ENCODE data around the gene HHIPL1.

HHIPL1 gene

DNA sequence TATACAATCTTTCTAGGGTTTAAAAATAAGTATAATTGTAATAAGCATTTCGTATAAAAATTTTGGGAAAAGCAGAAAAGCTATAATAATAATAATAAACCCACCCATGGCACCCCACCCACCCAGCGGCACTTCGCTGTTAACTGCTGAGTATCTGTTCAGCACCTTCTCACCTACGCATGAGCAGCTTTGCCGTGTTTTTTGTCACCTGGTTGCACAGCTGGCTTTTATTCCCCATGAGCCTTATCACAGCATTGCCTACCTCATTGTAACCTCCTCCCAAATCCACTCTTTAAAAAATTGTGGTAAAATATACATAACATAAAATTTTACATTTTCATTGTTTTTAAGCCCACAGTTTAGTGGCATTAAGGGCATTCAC, 73.9 kb downstream of the HHIPL1 start:
- DNase-seq (ENCODE audit: low read depth) = peak; percentile 15
- TF ChIP-seq, protein P1, sequence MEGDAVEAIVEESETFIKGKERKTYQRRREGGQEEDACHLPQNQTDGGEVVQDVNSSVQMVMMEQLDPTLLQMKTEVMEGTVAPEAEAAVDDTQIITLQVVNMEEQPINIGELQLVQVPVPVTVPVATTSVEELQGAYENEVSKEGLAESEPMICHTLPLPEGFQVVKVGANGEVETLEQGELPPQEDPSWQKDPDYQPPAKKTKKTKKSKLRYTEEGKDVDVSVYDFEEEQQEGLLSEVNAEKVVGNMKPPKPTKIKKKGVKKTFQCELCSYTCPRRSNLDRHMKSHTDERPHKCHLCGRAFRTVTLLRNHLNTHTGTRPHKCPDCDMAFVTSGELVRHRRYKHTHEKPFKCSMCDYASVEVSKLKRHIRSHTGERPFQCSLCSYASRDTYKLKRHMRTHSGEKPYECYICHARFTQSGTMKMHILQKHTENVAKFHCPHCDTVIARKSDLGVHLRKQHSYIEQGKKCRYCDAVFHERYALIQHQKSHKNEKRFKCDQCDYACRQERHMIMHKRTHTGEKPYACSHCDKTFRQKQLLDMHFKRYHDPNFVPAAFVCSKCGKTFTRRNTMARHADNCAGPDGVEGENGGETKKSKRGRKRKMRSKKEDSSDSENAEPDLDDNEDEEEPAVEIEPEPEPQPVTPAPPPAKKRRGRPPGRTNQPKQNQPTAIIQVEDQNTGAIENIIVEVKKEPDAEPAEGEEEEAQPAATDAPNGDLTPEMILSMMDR (IDR thresholded peaks at IDR 0.05; ENCODE audit: insufficient read depth, low read depth, low read length, missing control alignments) = no peak

DNA sequence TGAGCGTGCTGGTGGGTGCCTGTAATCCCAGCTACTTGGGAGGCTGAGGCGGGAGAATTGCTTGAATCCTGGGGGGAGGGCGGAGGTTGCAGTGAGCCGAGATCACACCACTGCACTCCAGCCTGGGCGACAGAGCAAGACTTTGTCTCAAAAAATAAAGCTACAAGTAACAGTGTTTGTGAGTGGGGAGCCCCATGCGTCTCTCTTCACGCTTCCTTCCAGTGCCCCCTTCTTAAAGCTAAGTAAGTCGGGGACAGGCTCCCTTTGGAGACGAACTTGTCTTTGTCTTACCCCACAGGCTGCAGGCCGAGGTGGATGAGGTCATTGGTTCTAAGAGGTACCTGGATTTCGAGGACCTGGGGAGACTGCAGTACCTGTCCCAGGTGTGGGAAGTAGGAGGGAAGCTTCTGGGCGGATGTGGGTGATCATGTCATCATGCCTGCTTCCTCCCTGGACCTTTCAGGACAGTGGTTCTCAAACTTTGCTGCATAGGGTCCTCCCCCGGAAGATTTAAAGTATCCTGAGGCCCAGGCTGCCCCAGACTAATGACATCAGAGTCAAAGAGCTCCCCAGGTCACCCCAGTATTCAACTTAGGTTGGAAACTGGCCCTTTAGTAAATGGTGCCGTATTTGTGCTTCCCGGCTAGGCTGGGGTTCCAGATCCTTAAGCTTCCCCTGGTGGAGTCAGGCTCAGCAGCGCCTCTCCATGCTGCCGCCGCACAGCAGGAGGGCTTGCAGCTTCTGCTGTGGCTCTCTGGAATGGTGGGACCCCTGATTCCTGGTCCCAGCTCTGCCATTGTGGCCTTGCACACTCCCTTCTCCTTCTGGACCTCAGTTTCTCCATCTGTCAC, 76.2 kb downstream of the HHIPL1 start:
- no peak for DNase-seq (ENCODE audit: low read depth)
- TF ChIP-seq, protein P1 (IDR thresholded peaks at IDR 0.05; ENCODE audit: insufficient read depth, low read depth, low read length, missing control alignments) = no peak
- H3K4me3 ChIP-seq (ENCODE audit: low read depth, low read length) = no peak overlapping the region

More for the DNA sequence above, 73.9 kb downstream of the HHIPL1 start:
- no peak overlapping the region for H3K4me3 ChIP-seq (ENCODE audit: low read depth, low read length)

DNA sequence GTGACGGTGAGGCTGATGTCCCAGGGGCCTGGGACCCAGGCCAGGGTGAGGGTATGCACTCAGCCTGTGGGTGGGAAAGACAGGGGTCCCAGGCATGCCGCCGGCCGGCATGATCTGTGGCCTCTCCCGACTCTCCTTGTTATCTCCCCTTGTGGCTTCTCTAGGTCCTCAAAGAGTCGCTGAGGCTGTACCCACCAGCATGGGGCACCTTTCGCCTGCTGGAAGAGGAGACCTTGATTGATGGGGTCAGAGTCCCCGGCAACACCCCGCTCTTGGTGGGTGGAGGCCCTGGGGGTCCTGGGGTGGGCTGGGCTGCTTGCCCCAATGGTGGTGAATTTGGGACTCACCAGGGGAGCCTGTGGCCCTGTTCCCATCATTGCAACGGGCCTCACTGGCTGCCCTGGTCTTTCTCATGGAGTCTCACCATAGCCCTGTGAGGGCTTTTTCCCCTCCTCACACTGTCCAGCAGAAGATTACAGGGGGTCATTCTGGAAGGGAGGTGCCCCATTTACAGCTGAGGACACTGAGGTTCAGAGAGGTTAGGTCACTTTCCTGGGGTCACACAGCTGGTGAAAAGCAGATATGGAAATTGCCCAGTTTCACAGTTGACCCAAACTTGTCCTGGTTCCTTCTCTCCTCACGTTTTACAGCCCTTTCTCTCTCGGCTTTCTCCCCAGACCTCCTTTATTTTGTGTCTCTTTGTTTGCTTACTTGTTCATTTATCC, 77.0 kb downstream of the HHIPL1 start:
- no peak overlapping the region for H3K4me3 ChIP-seq (ENCODE audit: low read depth, low read length)
- TF ChIP-seq, protein P1 (IDR thresholded peaks at IDR 0.05; ENCODE audit: insufficient read depth, low read depth, low read length, missing control alignments) = no peak
- no peak for DNase-seq (ENCODE audit: low read depth)

DNA sequence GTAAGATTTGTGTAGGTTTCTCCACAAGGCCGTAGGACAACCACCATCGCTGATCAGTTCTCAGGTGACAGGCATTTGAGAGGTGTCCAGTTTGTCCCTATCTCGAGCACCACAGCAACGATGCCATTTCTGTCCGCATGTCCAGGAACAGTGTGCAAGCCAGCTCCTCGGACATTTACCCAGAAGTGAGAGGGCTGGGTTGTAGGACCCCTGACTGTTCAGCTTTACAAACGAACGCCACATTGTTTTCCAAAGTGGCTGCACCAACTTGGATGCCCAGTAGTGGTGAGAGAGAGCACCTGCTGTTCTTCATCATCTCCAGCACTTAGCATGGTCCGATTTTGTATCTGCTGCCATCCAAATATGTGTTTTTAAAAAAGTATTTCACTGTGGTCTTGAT, 77.8 kb downstream of the HHIPL1 start:
- TF ChIP-seq, protein P1 (IDR thresholded peaks at IDR 0.05; ENCODE audit: insufficient read depth, low read depth, low read length, missing control alignments) = no peak
- DNase-seq (ENCODE audit: low read depth) = no peak

DNA sequence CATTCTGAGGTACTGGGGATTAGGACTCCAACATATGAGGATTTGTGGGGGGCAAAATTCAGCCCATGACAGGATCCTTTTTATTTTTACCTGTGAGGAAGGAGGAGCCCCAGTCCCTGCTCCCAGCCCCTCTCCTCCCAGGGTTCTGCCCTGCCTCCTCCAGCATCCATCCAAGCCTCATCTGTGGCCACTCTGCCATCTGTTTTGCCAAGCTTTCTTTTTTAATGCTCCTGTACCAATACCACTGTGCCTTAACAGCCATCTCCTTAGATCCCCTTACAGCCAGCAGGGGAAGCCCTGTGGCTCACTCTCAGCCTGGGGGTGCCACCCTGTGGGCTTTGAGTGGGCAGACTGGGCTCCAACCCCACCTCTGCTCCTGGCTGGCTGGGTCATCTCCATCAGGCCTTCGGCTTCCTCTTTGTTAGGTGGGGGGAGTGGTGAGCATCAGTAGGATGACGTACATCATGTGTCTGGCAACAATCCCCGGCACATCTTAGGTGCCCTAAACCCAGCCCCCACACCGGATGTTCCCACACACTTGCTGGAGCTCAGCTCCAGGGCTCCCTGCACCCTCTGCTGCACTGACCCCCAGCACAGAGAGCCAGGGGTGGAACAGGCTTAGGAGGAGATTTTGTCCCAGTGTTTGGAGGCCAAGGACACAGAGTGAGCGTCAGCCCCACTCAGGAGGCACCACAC, 79.4 kb downstream of the HHIPL1 start:
- no peak overlapping the region for H3K4me3 ChIP-seq (ENCODE audit: low read depth, low read length)
- no peak for DNase-seq (ENCODE audit: low read depth)
- TF ChIP-seq, protein P1 (IDR thresholded peaks at IDR 0.05; ENCODE audit: insufficient read depth, low read depth, low read length, missing control alignments) = no peak

More for the DNA sequence above, 77.8 kb downstream of the HHIPL1 start:
- H3K4me3 ChIP-seq (ENCODE audit: low read depth, low read length) = no peak overlapping the region

DNA sequence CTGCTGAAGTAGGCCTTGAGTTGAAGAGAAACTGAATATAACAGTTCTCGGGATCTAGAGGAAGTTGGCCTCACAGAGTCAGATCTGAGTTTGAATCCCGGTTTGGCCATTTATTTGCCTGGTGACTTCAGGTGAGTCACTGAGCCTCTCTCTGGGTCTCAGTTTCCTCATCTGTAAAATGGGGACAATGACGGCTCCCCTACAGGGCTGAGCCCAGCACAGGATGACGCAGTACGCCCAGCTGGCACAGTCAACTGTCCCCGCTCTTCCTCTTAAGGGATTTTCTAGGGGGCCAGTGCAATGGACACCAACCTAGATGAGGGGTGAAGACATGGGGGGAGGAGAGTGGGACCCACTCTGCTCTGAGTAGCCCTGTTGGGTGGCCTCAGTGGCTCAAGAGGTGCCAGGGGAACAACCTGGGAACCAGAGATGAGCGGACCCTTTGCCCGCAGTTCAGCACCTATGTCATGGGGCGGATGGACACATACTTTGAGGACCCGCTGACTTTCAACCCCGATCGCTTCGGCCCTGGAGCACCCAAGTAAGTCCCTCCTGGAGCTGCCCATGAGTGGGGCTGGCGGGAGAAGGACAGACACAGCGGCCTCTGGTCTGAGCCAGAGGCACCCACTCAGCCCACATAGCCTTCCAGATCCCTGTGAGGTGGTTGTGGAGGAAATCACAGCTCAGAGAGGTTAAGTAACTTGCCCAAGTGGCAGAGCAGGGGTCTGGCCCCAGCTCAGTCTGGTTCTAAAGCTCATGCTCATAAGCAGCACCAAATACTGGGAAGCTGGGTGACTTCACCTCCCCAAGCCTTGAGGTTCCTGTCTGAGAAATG, 80.2 kb downstream of the HHIPL1 start:
- TF ChIP-seq, protein P1 (IDR thresholded peaks at IDR 0.05; ENCODE audit: insufficient read depth, low read depth, low read length, missing control alignments) = no peak
- no peak for DNase-seq (ENCODE audit: low read depth)
- H3K4me3 ChIP-seq (ENCODE audit: low read depth, low read length) = no peak overlapping the region

All from GM12865 (cell line).